Measurements from ENCODE around the gene TBATA.
"Not testable (repeated sequence)": the region's sequence is repeated elsewhere in the genome, so short reads cannot be mapped to it uniquely, and the experiment has no call there.

Gene TBATA

DNA sequence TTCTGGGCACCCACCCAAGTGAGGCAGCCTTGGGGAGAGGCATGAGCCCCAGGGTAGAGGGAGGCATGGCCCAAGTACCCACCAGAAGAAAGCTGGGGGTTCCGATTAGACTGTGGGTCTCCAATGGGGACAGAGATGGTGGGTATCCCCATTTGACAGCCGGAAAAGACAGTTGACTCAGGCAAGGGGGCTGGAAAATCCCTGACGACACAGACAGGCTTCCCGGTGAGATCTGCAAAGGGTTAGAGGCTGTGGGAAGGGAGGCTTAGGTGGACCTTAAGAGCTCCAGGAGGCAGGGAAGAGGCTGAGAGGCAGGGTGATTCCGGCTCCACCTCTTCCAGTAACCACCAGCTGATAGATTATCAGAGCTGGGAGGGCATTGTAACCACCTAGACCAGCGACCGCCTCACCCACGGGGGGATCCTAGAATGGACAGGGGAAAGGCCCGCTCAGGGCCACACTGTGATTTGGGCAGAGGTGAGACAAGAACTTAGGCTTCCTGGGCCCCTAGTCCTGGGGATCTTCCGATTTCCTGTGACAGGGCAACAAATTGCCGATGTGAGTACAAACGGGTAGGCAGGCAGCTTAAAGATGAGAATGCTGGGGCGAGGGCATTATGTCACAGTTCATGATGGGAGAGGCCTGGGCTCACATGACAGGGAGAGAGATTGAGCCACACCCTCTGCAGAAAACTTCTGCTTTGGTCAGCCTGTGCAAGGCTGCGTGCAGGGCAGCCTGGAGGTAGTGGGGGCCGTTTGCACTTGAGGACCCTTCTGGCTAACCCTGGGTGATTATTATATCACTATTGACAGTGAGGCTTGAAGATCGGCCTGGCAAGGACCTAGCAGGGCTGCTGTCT is 5.4 kb downstream of the TBATA start:
- in situ Hi-C loops (cut with MboI; ENCODE audit: low sequenced_read_pairs) = no loop called here

DNA sequence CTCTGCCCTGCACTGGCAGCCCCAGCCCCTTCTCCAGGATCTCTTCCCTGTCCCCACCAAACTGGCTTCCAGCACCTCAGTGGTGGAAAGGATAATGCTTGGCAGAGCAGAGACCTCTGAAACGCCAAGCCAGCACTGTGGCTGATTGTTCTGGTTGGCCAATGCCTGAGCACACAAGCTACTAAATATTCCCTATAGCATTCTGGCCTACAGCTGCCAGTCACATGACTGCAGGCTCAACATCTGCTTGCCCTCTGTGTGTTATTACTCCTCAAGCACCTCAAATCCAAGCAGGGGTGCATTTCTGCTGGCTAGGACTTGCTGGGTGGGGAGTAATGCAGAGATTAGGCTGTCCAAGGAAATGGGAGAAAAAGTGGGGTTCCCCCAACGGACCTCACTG is 6.1 kb downstream of the TBATA start:
- in situ Hi-C loops (cut with MboI; ENCODE audit: low sequenced_read_pairs) = no loop called here

DNA sequence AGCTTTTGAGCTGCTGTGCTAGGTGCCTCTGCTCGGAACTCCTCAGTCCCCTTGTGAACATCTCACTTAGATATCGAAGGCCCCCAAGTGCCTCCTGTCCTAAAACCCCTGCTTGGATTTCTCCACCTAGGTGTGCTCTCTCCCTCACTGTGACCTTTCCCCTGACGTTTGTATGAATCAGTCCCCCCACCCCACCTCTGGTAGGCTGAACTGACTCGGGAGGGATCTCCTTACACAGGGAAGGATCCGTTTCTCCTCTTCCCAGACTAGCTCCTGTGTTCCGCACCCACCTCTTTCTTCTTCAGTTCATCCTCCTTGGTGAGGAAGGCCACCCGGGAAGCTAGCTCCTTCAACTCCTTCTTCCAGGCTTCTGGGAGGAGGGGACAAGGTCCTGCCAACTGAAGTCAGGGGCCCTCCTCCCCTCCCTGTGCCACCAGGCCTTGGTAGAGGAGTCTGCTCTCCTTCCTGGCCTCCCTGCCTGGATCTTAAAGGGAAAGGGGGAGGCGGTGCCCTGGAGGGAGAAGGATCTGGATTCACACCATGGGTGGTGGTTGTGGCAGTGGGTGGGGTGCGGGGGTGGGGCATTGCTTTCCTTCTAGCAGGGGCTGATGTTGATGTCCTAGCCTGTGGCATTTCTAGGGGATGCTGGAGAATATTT is 6.8 kb downstream of the TBATA start:
- in situ Hi-C loops (cut with MboI; ENCODE audit: low sequenced_read_pairs) = no loop called here

DNA sequence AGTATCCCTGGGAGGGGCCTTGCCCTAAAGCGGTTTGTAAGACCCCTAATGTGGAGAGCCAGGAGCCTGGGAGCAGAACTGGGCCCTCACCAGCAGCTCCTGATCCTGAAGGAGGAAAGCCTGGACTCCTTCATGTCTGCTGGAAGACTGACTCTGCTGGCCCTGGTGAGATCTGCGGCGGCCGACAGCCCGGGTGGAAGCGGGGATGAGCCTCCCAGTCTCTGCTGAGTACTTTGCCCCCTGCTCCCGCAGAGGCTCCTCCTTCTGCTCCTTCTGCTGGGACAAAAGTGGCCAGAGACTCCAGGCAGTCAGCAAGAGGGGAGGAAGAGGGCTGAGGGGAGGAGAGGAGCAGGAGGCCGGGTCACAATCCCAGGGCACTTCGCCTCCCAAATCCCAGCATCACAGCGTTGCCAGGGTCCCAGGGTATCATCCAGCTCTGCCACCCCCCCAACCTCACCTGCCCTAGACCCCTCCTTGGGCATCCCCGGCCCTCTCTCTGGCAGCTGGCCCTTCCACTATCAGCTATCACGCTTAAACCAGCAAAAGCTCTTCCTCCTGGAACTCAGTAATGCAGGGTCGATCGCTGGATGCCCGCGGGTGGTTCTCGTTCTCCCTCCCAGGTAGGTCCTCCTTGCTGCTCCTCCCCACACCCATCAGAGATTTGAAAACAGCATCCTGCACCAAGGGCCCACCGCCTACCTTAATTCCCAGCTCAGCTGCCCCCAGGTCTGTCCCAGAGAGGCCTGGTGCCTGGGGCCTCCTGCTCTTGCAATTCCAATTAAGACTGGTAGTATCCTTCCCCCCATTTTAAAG is 7.9 kb downstream of the TBATA start:
- in situ Hi-C loops (cut with MboI; ENCODE audit: low sequenced_read_pairs) = no loop called here

DNA sequence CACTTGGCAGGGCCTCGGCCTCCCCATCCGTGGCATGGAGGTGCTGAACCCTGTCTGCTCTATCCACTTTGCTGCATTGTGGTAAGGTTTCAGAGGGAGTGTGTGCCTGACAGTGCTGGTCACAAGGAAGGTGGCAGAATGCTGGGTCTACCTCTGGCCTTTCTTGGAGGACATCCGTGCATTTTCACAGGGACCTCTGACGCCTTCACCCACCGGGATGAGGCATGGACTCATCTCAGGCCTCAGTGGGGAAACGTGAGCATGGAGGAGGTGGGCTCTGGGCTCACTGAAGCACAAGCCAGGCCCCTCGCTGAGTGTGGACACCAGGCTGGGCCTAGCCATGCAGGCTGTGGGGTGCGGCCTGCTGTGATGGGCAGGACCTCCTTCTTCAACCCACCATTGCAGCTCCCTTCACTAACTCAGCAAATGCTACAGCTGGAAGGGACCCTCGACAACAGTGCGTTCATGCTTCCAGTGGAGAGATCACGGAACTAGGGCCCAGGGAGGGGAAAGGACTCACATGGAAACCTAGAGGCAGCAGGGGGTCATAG is 8.6 kb downstream of the TBATA start:
- in situ Hi-C loops (cut with MboI; ENCODE audit: low sequenced_read_pairs) = no loop called here

DNA sequence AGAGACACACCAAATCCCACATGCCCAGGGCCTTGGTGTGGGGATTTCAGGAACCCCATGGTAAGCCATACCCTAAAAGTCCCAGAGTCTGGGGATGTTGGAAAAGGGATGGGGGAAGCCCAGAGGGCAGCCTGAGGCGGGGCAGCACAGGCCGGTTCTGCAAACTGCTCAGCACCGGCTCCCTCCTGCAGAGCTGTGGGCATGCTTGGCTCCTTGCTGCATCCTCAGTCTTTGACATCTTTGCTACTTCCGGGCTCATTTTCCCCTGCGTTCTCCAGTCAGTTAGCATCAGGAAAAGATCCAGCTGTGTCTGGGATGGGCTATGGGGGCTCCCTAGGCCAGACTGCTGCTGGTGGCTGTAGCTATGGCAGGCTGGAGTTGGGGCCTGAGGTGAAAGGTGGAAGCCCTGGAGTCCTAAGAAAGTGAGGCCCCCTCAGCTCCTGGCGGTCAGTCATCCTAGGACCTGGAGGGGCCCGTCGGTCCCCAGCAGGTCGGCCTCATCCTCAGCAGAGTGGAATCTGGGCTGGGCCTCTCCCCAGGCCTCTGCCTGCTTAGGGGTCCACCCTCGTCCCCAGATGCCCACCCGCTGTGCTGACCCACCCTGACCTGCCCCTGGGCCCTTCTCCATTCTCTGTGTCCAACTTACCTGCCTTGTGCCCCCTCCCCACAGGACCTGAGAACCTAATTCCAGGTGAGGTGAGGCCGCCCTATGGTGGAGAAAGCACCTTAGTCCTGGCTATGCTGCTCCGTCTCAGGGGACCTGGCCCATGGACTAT is 9.3 kb downstream of the TBATA start:
- in situ Hi-C loops (cut with MboI; ENCODE audit: low sequenced_read_pairs) = no loop called here

DNA sequence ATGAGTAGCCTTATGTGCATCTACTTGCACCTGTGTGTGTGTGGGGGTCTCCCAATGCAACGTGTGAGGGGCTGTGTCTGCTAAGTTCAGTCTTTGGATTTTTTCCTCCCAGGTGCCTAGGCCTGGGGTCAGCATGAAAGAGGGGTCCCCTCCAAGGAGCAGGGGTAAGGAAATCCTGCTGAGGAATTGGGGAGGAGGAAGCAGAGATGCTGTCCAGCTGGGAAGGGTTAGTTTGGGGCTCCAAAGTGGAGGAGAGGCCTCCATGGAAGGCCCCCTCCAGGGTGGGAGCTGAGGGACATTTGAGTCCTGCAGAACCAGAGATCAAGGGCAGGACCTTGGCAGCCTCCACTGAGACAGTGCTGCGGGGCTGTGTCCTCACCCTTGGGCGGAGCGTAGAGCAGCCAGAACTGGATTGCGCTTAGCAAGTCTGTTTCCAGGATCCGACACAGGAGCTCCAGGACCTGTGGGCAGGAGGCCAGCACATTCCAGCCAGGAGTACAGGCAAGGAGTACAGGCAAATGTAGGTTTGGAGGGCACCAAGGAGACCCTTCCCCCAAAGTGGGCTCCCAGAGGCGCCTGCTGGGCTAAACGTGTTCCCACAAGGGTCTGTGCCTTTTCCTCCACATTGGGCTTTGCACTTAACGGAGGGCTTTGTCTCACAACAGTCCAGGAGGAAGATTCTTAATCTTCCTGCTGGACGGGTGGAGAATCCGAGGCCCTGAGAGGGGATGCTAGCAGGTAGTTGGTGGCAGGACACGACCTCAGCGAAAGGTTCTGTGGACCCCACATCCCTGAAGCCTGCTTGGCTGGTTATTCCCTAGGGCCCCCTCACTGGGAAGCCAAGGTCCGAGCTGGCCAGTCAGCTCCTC is 10.1 kb downstream of the TBATA start:
- in situ Hi-C loops (cut with MboI; ENCODE audit: low sequenced_read_pairs) = no loop called here

DNA sequence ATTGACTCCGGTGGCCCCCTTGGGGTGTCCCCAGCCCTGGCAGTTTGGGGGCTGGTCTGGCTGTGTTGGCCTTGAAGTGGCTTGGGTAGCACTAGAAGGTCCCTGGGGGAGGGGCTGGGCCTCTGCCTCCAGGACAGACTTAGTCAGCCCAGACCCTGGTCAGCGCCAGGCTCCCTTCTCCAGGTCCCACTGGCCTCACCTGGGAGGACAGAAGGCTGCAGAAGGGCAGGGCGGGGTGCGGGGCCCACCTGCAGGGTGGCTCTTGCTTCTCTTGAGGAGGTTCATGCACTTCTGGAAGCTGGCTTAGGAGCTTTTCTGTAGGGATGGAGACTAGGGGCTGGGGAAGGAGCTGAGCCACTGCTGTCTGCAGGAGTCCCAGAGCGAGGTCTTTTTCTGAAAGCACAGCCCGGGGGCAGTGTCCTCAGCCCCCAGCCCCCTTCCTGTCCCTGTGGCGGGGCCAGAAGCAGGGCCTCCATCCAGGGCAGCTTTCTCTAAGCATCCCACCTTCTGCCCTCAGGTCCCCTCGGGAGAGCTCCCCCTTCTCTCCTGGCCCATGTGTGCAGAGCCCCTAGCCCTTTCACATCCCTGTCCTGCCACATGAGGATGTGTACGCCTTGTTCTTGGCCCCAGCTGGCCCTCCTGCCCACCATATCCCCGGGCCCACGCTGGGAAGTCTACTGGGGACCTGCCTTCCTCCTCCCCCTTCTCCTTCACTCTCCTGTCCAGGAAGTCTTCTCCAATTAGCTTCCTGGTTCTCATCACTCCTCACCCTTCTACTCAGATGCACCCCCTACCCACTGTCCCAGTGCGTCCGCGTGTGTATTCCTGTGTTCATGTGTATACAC is 11.0 kb downstream of the TBATA start:
- in situ Hi-C loops (cut with MboI; ENCODE audit: low sequenced_read_pairs) = no loop called here

DNA sequence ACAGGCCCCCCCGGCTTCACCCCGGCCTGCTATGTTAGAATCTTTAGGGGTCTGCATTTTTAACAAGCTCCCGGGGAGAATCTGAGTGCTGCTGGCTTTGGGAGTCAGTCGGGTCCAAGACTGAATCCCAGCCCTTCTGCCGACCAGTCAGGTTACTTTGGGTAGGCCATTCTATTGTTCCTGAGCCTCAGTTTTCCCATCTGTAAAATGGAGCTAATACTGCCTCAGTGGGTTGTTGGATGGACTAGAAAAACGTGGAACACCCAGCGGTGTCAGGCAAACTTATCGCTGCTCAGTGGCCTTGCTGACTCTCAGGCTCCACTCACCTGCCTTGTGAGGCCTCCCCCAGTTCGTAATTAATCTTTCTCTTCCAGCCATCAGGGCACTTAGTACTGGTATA is 11.7 kb downstream of the TBATA start:
- in situ Hi-C loops (cut with MboI; ENCODE audit: low sequenced_read_pairs) = no loop called here

DNA sequence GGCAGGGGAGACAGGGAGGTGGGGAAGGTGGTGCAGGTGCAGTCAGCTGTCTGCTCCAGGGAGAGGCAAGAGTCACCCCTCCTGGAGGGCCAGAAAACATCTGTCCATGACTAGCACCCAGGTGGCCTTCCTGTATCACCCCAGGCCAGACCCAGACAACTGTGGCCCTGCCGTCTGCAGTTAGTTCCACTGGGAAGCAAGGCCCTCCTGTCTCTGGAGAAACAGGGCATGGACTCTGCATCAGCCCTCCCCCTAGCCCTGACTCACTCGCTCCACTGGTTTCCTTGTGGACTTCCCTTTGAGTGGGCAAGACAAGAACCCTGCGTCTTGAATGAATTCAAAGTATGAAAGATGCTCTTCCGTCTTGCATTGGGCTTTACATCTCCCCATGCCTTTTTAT is 12.6 kb downstream of the TBATA start:
- in situ Hi-C loops (cut with MboI; ENCODE audit: low sequenced_read_pairs) = no loop called here

DNA sequence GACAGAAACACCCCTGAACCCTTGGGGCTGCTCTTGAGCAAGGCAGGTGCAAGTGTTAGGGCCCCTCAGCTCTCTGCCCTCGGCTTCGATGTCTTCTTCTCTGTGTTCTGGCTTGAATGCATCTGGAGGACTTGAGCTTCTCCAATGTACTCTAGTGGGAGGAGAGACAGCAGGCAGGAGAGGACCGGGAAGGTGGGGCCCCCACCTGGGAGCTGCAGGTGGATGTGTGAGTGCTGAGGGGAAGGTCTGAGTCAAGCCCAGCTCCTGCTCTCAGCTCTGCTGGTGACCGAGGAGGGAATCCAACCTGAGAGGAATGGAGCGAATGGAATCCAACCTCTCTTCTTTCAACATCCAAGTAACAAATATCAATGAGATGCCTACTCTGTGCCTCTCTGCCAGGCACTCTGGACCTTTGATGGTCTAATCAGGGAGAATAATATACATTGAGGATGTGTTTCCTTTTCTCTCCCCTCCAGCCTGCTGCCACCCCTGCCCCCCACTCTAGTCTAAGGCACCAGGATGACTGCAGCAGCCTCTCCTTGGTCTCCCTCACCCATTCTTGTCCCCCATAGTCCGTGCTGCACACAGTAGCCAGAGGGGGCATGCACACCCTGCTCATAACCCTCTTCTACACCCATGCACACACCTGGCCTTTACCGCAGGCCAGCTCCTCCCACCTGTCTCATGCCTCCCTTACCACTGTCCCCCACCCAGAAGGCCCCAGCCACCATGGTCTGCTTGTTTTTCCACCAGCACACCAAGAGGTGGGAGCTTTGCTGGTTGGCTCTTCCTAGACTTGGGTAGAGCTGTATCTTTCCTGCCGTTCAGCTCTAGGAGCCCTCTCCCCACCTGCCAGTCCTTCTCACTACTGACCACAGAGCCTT is 13.6 kb downstream of the TBATA start:
- in situ Hi-C loops (cut with MboI; ENCODE audit: low sequenced_read_pairs) = no loop called here

DNA sequence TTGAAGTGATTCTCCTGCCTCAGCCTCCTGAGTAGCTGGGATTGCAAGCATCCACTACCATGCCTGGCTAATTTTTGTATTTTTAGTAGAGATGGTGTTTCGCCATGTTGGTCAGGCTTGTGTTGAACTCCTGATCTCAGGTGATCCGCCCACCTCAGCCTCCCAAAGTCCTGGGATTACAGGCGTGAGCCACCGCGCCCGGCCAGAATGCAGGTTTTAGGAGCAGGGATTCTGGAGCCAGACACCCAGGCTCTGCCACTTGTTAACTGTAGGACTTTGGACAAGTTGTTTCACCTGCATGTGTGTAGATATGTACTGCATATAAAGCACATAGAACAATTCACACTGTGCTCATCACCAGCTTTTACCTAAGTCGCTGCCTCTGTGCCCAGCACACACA is 14.7 kb downstream of the TBATA start:
- in situ Hi-C loops (cut with MboI; ENCODE audit: low sequenced_read_pairs) = not testable (repeated sequence)

DNA sequence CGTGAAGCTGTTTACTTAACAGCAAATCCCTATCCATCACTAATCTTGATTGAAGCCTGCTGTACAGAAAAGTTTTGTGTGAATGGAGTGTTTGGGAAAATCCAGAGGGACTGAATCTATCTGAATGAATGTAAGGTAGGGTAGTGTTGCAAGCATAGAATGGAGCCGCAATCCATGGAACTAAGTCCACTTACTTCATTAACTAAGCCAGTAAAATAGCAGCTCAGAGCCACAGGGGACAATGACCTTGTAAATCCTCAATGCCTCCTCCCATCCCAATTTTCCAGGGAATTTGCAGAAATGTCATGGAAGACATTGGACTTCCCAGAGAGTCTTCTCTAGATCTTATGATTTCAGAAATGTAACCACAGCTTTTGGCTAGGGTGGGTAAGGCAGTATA is 15.2 kb downstream of the TBATA start:
- in situ Hi-C loops (cut with MboI; ENCODE audit: low sequenced_read_pairs) = no loop called here

DNA sequence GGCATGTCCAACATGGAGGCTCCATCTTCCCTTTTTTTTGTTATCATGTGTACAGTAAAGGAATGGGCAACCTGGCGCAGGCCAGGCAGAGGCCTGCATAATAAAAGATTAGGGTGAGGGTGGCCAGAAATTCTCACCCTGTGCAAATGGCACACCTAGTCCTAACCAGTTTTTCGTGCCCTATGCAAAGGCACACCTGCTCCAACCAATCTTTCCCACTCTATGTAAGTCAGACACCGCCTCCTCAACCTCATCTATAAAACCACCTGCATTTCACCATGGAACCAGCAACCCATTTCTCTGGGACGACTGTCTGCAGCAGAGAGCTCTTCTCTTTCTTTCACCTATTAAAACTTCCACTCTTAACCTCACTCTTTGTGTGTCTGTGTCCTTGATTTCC is 16.1 kb downstream of the TBATA start:
- in situ Hi-C loops (cut with MboI; ENCODE audit: low sequenced_read_pairs) = no loop called here

DNA sequence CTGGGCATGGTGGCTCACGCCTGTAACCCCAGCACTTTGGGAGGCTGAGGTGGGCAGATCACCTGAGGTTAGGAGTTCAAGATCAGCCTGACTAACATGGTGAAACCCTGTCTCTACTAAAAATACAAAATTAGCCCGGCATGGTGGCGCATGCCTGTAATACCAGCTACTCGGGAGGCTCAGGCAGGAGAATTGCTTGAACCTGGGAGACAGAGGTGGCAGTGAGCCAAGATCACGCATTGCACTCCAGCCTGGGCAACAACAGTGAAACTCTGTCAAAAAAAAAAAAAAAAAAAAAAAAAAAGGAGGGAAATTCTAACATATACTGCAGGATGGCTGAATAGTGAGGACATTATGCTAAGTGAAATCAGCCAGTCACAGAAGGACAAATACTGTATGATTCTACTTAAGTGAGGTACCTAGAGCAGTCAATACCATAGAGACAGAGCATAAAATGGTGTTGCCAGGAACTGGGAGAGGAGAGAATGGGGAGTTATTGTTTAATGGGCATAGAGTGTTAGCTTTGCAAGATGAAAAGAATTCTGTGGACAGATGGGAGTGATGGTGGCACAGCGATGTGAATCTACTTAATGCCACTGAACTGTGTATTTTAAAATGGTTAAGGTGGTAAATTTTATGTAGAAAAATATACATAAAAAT is 17.0 kb downstream of the TBATA start:
- in situ Hi-C loops (cut with MboI; ENCODE audit: low sequenced_read_pairs) = not testable (repeated sequence)

DNA sequence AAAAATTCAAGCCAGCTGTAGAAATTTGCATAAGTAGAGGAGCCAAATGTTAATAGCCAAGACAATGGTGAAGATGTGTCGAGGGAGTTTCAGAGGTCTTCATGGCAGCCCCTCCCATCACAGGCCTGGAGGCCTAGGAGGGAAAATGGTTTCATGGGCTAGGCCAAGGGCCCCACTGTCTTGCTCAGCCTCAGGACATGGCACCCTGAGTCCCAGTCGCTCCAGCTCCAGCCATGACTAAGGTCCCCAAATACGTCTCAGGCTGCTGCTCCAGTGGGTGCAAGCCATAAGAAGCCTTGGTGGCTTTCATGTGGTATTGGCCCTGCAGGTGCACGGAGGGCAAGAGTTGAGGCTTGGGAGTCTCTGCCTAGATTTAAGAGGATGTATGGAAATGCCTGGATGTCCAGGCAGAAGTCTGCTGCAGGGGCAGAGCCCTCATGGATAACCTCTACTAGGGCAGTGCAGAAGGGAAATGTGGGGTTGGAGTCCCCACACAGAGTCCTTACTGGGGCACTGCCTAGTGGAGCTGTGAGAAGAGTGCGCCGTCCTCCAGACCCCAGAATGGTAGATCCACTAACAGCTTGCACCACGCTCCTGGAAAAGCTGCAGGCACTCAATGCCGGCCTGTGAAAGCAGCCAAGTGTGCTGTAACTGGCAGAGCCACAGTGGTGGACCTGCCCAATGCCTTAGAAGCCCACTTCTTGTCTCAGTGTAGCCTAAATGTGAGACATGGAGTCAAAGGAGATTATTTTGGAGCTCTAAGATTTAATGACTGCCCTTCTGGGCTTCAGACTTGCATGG is 19.2 kb downstream of the TBATA start:
- in situ Hi-C loops (cut with MboI; ENCODE audit: low sequenced_read_pairs) = no loop called here
